T-helper 2 cell treated with Interferon-gamma antibody and Interleukin-4, amounts not matched to agents 100 ng/mL and 5 ng/mL, for 36 hours (primary cell): ENCODE data around the gene SATB1. TPM values are rescaled to one million over a fixed set of nuclear protein-coding genes. Genes with fewer than 3 reads are reported as not detected.

Experiments used
- intact Hi-C: fragments of 100-400 bp; cut with micrococcal nuclease; formaldehyde crosslinking; loops from one replicate; pipeline ENCODE4 v1.15.1; 2023
- total RNA-seq: library from RNA; stranded (reverse); gene quantifications from 2 replicates; pipeline ENCODE4 v1.2.3, GENCODE V29; 2022

The SATB1 gene
- total RNA-seq = 258 and 270 TPM in 2 replicates

DNA sequence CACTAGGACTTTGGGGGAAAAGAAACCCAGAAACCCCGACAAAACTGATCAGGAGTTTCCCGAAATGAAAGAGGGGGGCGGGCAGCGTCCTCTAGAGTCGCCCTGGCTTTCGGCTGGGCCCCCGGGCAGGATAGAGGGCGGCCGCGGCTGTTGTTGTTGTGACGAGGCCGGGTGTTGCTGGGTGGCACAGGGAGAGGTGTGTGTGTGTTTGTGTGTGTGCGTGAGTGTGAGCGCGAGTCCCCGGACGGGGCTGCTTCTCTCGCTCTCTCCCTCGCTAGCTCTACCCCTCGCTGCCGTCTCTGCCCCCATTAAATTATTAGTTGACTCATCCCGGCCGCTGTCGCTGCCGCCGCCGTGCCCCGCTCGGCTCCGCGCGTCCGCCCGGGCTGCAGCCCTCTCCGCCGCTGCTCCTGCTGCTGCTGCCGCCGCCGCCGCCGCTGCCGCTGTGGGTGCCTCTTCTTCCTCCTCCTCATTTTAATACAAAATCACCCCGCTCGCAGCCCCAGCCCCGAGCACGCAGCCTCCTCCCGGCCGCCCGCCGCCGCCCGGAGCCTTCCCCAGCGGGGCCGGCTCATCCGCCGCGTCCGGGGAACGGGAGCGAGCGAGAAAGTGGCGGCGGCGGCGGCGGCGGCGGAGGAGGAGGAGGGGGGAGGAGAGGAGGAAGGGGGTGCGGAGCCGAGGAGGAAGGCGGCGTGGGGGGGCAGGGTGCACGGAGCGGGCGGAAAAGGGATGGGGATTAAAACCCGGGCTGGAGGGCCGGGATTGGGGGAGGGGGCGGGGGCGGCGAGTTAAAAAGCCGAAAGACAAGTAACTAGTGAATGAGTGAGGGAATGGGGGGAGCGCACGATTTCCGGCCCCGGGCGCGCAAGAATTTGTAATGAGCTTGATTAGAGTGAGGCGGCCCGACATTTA lies at the start of gene SATB1:
Gene SATB1, minus strand, starts transcription at position 611 of the 912 bp plus-strand sequence. CDS start 4,372 bp downstream, outside the sequence.
- intact Hi-C loops = loop anchor here (5.0 kb wide), 2 partner anchors 317 to 1617 kb away; partner anchors contain the start of gene KAT2B

DNA sequence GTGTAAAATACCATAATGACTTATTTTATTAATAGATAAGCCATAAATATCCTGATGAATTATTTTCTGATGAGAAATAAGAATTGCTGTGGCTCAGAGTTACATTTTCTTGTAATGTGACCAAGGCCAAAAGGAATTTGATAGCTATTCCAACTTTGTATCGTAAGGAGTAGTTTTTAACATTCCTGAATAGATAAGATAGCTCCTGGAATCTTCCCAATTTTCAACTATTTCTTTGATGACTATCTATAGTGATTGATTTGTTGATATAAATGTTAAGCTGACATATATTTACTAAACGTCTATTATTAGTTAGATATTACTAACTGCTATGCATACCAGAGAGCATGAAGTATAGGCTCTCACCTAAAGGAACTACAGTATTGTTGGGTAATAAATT lies 49.1 kb upstream of the SATB1 start:
- intact Hi-C loops = no loop called here

- intact Hi-C loops = no loop called here
Observed at GRCh38 chr3:18469775-18470174, 44.6 kb upstream of the SATB1 start.

- intact Hi-C loops = no loop called here
Observed at GRCh38 chr3:18466136-18466535, 41.0 kb upstream of the SATB1 start.

DNA sequence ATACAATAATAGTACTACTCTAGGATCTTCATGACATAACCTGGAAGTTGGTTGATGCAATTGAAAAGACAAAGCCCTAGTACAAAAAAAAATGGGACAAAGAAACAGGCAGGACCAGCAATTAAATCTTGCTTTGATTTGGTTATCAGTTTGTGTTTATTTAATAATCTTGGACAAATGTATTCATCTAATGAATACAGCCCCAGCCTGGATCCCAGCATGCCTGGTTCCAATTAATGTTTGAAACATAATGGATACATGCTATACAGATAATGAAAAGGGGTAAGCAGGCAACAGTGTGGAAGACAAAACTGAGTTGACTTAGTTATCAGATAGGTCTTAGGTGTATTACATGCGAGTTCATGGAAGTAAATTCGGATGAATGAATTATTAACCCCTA lies 29.6 kb upstream of the SATB1 start:
- intact Hi-C loops = no loop called here

DNA sequence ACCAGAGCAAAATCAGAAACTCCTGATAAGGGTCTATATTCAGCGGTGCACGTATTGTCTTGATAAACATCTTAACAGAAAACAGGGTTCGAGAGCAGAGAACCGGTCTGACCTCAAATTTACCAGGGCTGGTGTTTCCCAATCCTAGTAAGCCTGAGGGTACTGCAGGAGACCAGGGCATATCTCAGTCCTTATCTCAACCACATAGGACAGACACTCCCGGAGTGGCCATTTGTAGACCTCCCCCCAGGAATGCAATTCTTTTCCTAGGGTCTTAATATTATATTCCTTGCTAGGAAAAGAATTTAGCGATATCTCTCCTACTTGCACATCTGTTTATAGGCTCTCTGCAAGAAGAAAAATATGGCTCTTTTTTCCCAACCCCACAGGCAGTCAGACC lies 24.5 kb upstream of the SATB1 start:
- intact Hi-C loops = loop anchor here (5.0 to 10.0 kb wide), 2 partner anchors 208 to 1735 kb away; partner anchors contain the start of gene SGO1

- intact Hi-C loops = loop anchor here (2.0 to 10.0 kb wide), 4 partner anchors 210 to 1737 kb away; partner anchors contain the start of gene SGO1
Observed at GRCh38 chr3:18447720-18448119, 22.6 kb upstream of the SATB1 start.

- intact Hi-C loops = loop anchor here (2.0 to 10.0 kb wide), 4 partner anchors 211 to 1739 kb away; partner anchors contain the start of gene SGO1
Observed at GRCh38 chr3:18446149-18446825, 21.1 kb upstream of the SATB1 start.

- intact Hi-C loops = loop anchor here (1.0 to 10.0 kb wide), 8 partner anchors 111 to 1739 kb away; partner anchors contain the start of genes SGO1 and TBC1D5
Observed at GRCh38 chr3:18445401-18446148, 20.4 kb upstream of the SATB1 start.

DNA sequence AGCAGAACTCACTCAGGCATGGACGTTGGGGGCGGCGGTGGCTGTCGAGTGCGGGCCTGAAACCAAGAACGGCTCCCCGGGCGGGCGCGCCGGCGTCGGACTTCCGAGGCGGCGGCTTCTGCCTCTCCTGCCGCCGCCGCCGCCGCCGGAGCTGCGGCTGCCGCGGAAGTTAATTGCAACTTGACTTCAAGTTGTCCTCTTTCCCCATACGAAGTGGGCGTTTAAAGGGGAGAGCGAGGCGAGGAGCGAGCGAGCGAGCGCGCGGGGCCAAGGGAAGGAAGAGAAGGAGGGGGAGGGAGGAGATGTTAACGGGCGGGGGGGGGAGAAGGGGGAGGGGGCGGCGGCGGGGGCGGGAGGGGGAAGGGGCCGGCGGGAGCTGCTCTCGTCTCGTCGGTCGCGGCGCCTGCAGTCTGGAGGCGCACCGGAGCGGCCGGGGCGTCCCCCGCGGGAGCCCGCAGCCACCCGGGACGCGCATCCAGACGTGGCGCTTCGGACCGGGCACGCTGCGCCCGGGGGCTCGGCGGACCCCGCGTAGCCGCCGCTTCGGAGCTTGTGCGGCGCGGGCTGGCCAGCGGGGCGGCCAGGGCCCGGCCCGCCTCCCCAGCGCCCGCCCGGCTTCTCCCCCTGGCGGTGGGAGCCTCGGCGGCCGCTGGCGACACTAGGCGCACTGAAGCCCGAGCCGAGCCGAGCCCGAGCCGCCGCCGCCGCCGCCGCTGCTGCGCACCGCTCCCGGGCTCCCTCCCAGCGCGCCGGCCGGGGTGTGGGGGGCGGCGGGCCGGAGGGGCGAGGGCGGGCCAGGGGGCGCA lies 19.7 kb upstream of the SATB1 start:
- intact Hi-C loops = loop anchor here (1.0 to 10.0 kb wide), 7 partner anchors 37 to 1740 kb away; partner anchors contain the start of genes SGO1 and TBC1D5

- intact Hi-C loops = loop anchor here (1.0 to 10.0 kb wide), 4 partner anchors 10 to 1741 kb away; partner anchors contain the start of genes SGO1 and TBC1D5
Observed at GRCh38 chr3:18443665-18444594, 18.8 kb upstream of the SATB1 start.

- intact Hi-C loops = loop anchor here (1.0 to 10.0 kb wide), 3 partner anchors 9 to 1742 kb away; partner anchors contain the start of gene SGO1
Observed at GRCh38 chr3:18442756-18443664, 17.9 kb upstream of the SATB1 start.

DNA sequence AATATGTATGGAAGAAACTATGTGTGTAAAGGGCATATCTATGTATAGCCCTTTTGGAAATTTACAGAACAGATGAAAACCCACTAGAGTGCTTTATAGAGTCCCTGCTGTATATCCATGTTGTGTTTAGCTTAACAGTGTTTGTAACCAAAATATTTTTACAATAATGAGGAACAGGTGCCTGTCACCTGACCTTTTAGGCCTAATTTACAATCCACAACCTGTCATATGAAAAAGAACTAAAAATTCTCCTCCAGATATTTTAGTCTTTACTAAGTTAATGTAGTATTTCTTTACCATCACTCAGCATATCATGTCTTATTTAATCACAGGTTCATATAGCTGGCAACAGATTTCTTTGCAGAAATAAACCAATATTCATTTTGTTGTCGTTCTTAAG lies 16.4 kb upstream of the SATB1 start:
- intact Hi-C loops = loop anchor here (5.0 to 10.0 kb wide), 2 partner anchors 34 to 1743 kb away; partner anchors contain the start of gene SGO1

DNA sequence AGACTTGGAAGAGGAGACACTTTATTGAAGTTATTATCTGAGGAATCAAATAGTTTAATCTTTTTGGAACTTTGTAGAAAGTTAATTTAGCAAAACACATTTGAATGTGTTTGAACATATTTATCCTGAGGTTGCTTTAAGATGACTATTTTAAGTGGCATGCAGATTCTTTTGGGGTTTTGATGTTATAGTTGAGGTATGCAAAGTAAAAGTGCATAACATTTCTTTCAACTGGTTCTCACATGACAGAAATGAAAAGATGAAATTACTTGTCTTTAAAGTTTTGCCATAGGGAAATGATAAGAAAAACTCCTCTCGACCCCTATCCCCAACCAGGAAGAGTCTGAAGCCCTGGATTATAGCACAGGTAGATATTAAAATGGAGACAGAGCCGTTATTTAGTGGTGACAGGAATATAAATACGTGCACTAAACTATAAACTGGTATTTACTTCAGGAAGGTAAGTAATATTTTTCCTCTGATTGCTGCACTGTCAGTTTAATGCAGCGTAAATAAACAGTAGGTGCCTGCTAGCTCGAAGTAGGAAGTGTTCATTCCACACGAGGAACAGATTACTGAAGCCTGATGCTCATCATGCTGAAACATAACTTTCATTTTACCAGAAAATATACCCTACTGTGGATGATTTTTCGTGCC lies 15.1 kb upstream of the SATB1 start:
- intact Hi-C loops = loop anchor here (1.0 to 10.0 kb wide), 3 partner anchors 14 to 1745 kb away; partner anchors contain the start of gene SGO1

DNA sequence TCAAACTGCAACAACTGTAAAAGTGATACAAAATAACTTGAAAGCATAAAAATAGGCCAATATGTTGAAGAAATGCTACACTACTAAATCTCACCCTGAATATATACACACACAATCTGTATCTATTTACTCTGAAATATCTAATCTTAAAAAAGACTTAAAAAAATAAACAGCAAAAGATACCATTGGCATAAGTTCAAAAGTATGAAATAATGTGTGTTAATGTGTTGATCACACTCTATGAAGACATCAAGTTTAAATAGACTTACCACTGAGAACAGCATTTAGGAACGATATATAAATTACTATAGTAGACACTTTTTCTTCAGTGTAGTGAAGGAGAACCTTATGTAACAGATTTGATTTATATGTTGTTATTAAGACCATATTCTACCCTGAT lies 14.1 kb upstream of the SATB1 start:
- intact Hi-C loops = loop anchor here (2.0 kb wide), 2 partner anchors 16 to 550 kb away; no protein-coding TSS in a partner anchor

DNA sequence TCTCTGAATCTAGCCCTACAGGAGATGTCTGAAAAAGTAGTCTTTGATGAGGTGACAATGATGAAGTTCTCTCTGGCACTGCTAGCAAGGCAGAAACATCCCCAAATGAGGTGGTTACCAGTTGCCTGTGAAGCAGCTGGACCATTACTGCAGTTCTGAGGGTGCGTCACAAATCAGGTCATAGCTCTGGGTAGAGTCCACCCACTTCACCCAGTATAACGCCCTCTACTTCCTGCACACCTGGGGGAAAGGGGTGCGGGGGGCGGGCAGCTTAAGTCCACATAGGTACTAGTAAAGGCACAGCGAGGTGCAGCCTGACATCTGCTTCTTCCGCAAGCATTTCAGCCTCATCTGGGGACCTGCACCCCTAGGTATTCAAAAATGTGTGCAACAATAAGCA lies 13.4 kb upstream of the SATB1 start:
- intact Hi-C loops = loop anchor here (2.0 kb wide), 2 partner anchors 16 to 550 kb away; no protein-coding TSS in a partner anchor

DNA sequence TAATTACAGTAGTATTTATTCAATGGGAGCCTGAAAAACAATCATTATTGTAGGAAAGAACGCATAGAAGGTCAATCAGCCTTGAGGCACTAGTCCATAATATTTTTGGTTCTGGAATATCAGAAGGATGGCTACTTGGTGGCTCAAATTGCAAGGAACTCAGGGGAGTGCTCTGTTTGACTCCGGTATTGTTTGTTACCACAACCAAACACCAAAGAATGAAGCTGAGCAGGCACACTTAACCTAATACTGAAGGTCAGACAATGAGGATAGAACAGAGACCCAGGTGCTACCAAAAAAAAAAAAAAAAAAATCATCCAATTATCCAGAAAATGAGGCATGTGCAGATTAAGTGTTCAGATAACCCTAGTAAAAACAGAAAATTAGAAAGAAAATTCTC lies 11.1 kb upstream of the SATB1 start:
- intact Hi-C loops = no loop called here
